Measurements from ENCODE around the gene PYGO2.

DNA sequence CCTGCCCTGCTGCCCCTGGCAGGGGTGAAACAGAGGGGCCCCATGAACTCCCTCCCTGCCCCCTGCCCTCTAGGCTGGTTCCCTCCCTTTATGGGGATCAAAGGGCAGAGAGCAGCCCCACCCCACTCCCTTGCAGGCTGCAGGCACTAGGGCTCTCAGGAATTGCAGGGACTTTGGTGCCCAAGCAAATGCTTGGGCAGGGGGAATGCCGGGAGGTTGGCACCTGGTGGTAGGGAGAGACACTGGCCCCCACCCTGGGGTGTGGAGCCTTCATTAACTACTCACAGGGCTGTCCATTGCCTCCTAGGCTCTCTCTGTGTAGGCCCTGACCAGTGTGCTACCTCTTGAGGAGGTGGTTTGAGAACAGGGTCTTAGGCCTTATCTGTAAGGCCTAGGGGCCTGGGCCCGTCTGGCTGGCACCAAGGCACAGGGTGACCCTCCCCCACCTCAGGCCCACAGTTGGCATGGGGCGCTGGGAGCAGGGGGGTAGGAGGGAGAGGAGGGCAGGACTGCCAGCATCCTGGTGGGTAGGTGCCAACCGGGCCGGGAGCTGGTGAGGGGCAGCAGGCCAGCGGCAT is 45.8 kb upstream of the PYGO2 start:
- TF ChIP-seq, protein P1, sequence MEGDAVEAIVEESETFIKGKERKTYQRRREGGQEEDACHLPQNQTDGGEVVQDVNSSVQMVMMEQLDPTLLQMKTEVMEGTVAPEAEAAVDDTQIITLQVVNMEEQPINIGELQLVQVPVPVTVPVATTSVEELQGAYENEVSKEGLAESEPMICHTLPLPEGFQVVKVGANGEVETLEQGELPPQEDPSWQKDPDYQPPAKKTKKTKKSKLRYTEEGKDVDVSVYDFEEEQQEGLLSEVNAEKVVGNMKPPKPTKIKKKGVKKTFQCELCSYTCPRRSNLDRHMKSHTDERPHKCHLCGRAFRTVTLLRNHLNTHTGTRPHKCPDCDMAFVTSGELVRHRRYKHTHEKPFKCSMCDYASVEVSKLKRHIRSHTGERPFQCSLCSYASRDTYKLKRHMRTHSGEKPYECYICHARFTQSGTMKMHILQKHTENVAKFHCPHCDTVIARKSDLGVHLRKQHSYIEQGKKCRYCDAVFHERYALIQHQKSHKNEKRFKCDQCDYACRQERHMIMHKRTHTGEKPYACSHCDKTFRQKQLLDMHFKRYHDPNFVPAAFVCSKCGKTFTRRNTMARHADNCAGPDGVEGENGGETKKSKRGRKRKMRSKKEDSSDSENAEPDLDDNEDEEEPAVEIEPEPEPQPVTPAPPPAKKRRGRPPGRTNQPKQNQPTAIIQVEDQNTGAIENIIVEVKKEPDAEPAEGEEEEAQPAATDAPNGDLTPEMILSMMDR (IDR thresholded peaks at IDR 0.05): no peak
- TF ChIP-seq POLR2A (IDR thresholded peaks at IDR 0.05; ENCODE audit: low read depth) (no peak), EP300 (IDR thresholded peaks at IDR 0.05) (no peak), POLR2AphosphoS5 (IDR thresholded peaks at IDR 0.05) (no peak)

Data from esophagus muscularis mucosa (tissue), 4 donors.